WI38 (cell line): ENCODE data around the gene PCDHGB5.
"Not testable (repeated sequence)": the region's sequence is repeated elsewhere in the genome, so short reads cannot be mapped to it uniquely, and the experiment has no call there.

Experiments
- H3K4me3 ChIP-seq: 2 replicates; pipeline ENCODE4 v1.5.1; 2011; ENCODE audit warnings: low read depth, mild to moderate bottlenecking, control low read depth, low read length
- TF ChIP-seq, protein P1 (sequence below): IDR thresholded peaks from 2 replicates; pipeline ENCODE4 v1.5.1; 2012; ENCODE audit warnings: low read depth, mild to moderate bottlenecking, control low read depth, low read length

Gene PCDHGB5

DNA sequence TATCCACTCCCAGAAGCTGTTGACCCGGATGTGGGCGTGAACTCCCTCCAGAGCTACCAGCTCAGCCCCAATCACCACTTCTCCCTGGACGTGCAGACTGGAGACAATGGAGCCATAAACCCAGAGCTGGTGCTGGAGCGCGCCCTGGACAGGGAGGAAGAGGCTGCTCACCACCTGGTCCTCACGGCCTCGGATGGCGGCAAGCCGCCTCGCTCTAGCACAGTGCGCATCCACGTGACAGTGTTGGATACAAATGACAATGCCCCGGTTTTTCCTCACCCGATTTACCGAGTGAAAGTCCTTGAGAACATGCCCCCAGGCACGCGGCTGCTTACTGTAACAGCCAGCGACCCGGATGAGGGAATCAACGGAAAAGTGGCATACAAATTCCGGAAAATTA lies 4.5 kb upstream of the PCDHGB5 start:
- H3K4me3 ChIP-seq: no peak overlapping the region
- TF ChIP-seq, protein P1, sequence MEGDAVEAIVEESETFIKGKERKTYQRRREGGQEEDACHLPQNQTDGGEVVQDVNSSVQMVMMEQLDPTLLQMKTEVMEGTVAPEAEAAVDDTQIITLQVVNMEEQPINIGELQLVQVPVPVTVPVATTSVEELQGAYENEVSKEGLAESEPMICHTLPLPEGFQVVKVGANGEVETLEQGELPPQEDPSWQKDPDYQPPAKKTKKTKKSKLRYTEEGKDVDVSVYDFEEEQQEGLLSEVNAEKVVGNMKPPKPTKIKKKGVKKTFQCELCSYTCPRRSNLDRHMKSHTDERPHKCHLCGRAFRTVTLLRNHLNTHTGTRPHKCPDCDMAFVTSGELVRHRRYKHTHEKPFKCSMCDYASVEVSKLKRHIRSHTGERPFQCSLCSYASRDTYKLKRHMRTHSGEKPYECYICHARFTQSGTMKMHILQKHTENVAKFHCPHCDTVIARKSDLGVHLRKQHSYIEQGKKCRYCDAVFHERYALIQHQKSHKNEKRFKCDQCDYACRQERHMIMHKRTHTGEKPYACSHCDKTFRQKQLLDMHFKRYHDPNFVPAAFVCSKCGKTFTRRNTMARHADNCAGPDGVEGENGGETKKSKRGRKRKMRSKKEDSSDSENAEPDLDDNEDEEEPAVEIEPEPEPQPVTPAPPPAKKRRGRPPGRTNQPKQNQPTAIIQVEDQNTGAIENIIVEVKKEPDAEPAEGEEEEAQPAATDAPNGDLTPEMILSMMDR: no peak

DNA sequence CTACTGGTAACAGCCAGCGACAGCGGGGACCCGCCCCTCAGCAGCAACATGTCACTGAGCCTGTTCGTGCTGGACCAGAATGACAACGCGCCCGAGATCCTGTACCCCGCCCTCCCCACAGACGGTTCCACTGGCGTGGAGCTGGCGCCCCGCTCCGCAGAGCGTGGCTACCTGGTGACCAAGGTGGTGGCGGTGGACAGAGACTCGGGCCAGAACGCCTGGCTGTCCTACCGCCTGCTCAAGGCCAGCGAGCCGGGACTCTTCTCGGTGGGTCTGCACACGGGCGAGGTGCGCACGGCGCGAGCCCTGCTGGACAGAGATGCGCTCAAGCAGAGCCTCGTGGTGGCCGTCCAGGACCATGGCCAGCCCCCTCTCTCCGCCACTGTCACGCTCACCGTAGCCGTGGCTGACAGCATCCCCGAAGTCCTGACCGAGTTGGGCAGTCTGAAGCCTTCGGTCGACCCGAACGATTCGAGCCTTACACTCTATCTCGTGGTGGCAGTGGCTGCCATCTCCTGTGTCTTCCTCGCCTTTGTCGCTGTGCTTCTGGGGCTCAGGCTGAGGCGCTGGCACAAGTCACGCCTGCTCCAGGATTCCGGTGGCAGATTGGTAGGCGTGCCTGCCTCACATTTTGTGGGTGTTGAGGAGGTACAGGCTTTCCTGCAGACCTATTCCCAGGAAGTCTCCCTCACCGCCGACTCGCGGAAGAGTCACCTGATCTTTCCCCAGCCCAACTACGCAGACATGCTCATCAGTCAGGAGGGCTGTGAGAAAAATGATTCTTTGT lies 3.2 kb upstream of the PCDHGB5 start:
- H3K4me3 ChIP-seq: not testable (repeated sequence)

DNA sequence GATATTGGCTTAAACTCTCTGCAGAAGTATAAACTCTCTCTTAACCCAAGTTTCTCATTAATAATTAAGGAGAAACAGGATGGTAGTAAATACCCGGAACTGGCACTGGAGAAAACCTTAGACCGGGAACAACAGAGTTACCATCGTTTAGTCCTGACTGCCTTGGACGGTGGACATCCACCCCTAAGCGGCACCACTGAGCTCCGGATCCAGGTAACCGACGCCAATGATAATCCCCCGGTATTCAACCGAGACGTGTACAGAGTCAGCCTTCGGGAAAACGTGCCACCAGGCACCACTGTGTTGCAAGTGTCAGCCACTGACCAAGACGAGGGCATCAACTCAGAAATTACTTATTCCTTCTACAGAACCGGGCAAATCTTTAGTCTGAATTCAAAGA lies 861 bp downstream of the PCDHGB5 start:
- TF ChIP-seq, protein P1: no peak
- H3K4me3 ChIP-seq: no peak overlapping the region

DNA sequence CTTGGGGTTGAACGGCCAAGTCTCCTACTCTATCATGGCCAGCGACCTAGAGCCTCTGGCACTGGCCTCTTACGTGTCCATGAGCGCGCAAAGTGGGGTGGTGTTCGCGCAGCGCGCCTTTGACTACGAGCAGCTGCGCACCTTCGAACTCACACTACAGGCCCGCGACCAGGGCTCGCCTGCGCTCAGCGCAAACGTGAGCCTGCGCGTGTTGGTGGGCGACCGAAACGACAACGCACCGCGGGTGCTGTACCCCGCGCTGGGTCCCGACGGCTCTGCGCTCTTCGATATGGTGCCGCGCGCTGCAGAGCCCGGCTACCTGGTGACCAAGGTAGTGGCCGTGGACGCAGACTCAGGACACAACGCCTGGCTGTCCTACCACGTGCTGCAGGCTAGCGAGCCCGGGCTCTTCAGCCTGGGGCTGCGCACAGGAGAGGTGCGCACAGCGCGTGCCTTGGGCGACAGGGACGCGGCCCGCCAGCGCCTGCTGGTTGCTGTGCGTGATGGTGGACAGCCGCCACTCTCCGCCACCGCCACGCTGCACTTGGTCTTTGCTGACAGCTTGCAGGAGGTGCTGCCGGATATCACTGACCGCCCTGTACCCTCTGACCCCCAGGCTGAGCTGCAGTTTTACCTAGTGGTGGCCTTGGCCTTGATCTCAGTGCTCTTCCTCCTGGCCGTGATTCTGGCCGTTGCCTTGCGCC lies 2.0 kb downstream of the PCDHGB5 start:
- H3K4me3 ChIP-seq: no peak overlapping the region
- TF ChIP-seq, protein P1: no peak

DNA sequence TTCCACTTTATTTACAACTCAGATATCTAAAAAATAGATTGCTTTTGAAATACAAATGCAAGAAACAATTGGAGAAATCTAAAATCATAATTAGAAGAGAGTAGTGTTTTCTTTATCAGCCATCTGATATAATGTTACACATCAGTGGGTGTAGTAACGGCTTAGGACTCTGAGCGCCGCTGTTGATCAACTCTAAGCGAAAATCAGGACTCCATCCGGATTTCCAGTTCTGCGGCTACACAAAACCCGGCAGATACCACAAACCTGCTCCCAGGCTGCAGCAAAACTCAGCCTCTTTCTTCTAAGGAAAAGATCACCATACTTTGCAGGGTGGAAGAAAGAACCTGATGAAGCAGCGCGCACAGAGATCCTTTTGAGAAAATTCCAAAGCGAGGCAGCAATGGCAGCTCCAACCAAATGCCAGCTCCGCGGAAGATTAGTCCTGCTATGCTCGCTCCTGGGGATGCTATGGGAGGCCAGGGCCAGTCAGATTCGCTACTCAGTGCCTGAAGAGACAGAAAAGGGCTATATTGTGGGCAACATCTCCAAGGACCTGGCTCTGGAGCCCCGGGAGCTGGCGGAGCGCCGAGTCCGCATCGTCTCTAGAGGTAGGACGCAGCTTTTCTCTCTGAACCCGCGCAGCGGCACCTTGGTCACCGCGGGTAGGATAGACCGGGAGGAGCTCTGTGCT lies 5.0 kb downstream of the PCDHGB5 start, which contains the start of gene PCDHGA9:
Gene PCDHGA9 (plus strand): TSS at position 226 of the 691 bp plus-strand sequence. CDS start 175 bp downstream, at position 401.
- H3K4me3 ChIP-seq: no peak within 1 kb of the TSS
- TF ChIP-seq, protein P1: no peak; the same call in 1 of the 2 replicates

DNA sequence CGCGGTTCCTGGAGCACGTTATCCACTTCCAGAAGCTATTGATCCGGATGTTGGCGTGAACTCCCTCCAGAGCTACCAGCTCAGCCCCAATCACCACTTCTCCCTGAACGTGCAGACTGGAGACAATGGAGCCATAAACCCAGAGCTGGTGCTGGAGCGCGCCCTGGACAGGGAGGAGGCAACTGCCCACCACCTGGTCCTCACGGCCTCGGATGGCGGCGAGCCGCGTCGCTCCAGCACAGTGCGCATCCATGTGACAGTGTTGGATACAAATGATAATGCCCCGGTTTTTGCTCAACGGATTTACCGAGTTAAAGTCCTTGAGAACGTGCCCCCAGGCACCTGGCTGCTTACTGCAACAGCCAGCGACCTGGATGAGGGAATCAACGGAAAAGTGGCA lies 5.6 kb downstream of the PCDHGB5 start:
- H3K4me3 ChIP-seq: no peak overlapping the region
- TF ChIP-seq, protein P1: no peak

DNA sequence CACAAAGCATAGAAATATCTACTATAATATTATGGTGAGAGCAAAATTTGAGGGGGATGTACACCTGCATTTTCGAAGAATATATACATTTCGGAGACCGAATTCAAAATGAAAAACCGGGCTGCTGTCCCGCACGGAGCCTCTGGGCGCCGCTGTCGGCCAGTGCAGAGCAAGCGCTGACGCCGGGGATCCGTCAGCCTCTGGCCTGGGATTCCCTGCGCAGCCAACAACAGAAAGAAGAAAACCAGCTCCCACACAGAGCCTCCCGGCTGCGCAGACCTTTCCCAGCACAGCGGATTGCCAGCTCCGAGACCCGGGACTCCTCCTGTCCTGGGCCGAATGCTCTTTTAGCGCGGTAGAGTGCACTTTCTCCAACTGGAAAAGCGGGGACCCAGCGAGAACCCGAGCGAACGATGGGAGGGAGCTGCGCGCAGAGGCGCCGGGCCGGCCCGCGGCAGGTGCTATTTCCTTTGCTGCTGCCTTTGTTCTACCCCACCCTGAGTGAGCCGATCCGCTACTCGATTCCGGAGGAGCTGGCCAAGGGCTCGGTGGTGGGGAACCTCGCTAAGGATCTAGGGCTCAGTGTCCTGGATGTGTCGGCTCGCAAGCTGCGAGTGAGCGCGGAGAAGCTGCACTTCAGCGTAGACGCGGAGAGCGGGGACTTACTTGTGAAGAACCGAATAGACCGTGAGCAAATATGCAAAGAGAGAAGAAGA lies 10.2 kb downstream of the PCDHGB5 start, which contains the start of gene PCDHGB6:
Gene PCDHGB6 (plus strand): TSS at position 232 of the 716 bp plus-strand sequence. CDS start 182 bp downstream, at position 414.
- H3K4me3 ChIP-seq: not testable (repeated sequence)
- TF ChIP-seq, protein P1: 0 out of 2 replicates have a peak, but pooled peaks have one; percentile 15
